ENCODE measurements around the gene HDDC2.
"Not testable (repeated sequence)": the region's sequence is repeated elsewhere in the genome, so short reads cannot be mapped to it uniquely, and the experiment has no call there.

Gene HDDC2

GRCh38 chr6:125285353-125285752 lies 16.4 kb downstream of the HDDC2 start:
- no peak overlapping the region for H3K4me3 ChIP-seq (ENCODE audit: low read length)
- no peak for DNase-seq (ENCODE audit: low read depth)
- TF ChIP-seq CTCF (conservative IDR thresholded peaks at IDR 0.05; ENCODE audit: low read depth, low read length), result no peak

- not testable (repeated sequence) for H3K4me3 ChIP-seq (ENCODE audit: low read length); DNase-seq (ENCODE audit: low read depth)
Measured at GRCh38 chr6:125282470-125282869, 19.3 kb downstream of the HDDC2 start.

- H3K4me3 ChIP-seq (ENCODE audit: low read length); DNase-seq (ENCODE audit: low read depth): not testable (repeated sequence)
Measured at GRCh38 chr6:125280370-125281035, 21.3 kb downstream of the HDDC2 start.

- TF ChIP-seq CTCF (conservative IDR thresholded peaks at IDR 0.05; ENCODE audit: low read depth, low read length), result no peak
- no peak overlapping the region for H3K4me3 ChIP-seq (ENCODE audit: low read length)
Measured at GRCh38 chr6:125279961-125280360, 21.8 kb downstream of the HDDC2 start.

GRCh38 chr6:125277838-125278237 lies 23.9 kb downstream of the HDDC2 start:
- DNase-seq (ENCODE audit: low read depth), result no peak
- H3K4me3 ChIP-seq (ENCODE audit: low read length), result no peak overlapping the region
- no peak for TF ChIP-seq CTCF (conservative IDR thresholded peaks at IDR 0.05; ENCODE audit: low read depth, low read length)

More at GRCh38 chr6:125279961-125280360, 21.8 kb downstream of the HDDC2 start:
- DNase-seq (ENCODE audit: low read depth), result no peak

- TF ChIP-seq CTCF (conservative IDR thresholded peaks at IDR 0.05; ENCODE audit: low read depth, low read length), result no peak
- no peak for DNase-seq (ENCODE audit: low read depth)
- H3K4me3 ChIP-seq (ENCODE audit: low read length), result no peak overlapping the region
Measured at GRCh38 chr6:125275779-125276178, 26.0 kb downstream of the HDDC2 start.

GRCh38 chr6:125274935-125275334 lies 26.8 kb downstream of the HDDC2 start:
- no peak for DNase-seq (ENCODE audit: low read depth)
- no peak overlapping the region for H3K4me3 ChIP-seq (ENCODE audit: low read length)
- no peak for TF ChIP-seq CTCF (conservative IDR thresholded peaks at IDR 0.05; ENCODE audit: low read depth, low read length)

- no peak for TF ChIP-seq CTCF (conservative IDR thresholded peaks at IDR 0.05; ENCODE audit: low read depth, low read length)
- peak; percentile 98 for DNase-seq (ENCODE audit: low read depth)
Measured at GRCh38 chr6:125273965-125274364, 27.8 kb downstream of the HDDC2 start.

More at GRCh38 chr6:125273965-125274364, 27.8 kb downstream of the HDDC2 start:
- no peak overlapping the region for H3K4me3 ChIP-seq (ENCODE audit: low read length)
